Cardiac fibroblast (primary cell): ENCODE results near the gene PRKCSH.
A peak's percentile ranks its signal among the peaks of the same experiment; 100 is the strongest.

Experiments used
- DNase-seq, 2 donors: peaks; one replicate each; pipeline versions ENCODE4 v3.0.0 to v3.0.0-alpha.2; 2010; ENCODE audit warnings: low read depth in 2 of 2
- H3K4me3 ChIP-seq, 2 donors: replicated peaks in 1 of 2; 1 replicate in 1 of 2; 2 replicates in 1 of 2; pipeline ENCODE4 v1.5.1; 2011; ENCODE audit warnings: low read depth in 2 of 2, low read length in 2 of 2, mild to moderate bottlenecking in 2 of 2, moderate library complexity in 1 of 2
- TF ChIP-seq, protein P1 (sequence below): IDR thresholded peaks from one replicate; pipeline ENCODE4 v1.5.1; 2011; ENCODE audit warnings: low read depth, mild to moderate bottlenecking, low read length, inconsistent platforms

Gene PRKCSH, protein sequence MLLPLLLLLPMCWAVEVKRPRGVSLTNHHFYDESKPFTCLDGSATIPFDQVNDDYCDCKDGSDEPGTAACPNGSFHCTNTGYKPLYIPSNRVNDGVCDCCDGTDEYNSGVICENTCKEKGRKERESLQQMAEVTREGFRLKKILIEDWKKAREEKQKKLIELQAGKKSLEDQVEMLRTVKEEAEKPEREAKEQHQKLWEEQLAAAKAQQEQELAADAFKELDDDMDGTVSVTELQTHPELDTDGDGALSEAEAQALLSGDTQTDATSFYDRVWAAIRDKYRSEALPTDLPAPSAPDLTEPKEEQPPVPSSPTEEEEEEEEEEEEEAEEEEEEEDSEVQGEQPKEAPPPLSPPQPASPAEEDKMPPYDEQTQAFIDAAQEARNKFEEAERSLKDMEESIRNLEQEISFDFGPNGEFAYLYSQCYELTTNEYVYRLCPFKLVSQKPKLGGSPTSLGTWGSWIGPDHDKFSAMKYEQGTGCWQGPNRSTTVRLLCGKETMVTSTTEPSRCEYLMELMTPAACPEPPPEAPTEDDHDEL

DNA sequence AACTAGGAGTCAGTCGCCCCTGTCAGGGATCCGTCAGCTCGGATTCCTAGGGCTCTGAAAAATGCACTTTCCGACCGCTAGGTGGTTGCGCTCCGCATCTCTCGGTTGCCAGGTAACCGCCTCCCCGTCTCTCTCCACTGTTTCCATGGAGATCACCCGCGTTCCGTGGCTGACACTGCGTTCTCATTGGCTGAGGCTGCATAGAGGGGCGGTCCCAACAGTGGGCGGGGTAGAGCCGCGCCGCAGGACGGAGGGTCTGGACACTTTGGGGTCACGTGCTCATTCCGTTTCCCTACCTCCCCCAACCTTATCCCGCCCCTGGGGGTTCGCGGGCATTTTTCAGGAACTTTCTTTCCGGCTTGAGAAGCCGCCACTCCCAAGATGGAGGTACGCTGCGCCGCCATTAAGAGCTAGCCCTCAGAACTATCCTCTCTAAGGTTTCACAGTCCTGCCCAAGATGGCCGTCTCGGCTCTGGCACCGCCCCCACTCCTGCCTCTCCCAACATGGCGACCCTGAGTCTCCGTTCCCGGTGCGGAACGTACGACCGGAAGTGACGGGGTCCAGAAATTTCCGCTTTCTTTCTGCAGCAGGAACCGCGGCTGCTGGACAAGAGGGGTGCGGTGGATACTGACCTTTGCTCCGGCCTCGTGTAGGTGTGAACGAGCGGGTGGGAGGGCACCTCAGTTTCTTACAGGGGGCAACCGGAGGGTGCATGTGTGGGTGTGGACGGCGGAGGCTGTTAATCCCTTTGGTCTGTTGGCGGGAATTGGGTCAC, at the start of gene PRKCSH, which contains the start of gene ODAD3:
PRKCSH (plus strand) TSS at position 579 of the 776 bp plus-strand sequence. CDS start 483 bp downstream, outside the sequence.
ODAD3 (minus strand) TSS at position 65 of the 776 bp plus-strand sequence. CDS start 105 bp downstream, outside the sequence.
- TF ChIP-seq, protein P1, sequence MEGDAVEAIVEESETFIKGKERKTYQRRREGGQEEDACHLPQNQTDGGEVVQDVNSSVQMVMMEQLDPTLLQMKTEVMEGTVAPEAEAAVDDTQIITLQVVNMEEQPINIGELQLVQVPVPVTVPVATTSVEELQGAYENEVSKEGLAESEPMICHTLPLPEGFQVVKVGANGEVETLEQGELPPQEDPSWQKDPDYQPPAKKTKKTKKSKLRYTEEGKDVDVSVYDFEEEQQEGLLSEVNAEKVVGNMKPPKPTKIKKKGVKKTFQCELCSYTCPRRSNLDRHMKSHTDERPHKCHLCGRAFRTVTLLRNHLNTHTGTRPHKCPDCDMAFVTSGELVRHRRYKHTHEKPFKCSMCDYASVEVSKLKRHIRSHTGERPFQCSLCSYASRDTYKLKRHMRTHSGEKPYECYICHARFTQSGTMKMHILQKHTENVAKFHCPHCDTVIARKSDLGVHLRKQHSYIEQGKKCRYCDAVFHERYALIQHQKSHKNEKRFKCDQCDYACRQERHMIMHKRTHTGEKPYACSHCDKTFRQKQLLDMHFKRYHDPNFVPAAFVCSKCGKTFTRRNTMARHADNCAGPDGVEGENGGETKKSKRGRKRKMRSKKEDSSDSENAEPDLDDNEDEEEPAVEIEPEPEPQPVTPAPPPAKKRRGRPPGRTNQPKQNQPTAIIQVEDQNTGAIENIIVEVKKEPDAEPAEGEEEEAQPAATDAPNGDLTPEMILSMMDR = peak; percentile 86
- DNase-seq = peak; percentile 100
- peak within 1 kb of the TSS; percentile 83 to 93 for H3K4me3 ChIP-seq

- H3K4me3 ChIP-seq = no peak overlapping the region
- TF ChIP-seq, protein P1 = no peak
- no peak for DNase-seq
Measured at GRCh38 chr19:11387162-11388034, 48.0 kb upstream of the PRKCSH start.

GRCh38 chr19:11390359-11390758, 45.1 kb upstream of the PRKCSH start:
- no peak overlapping the region for H3K4me3 ChIP-seq
- DNase-seq = no peak
- TF ChIP-seq, protein P1 = no peak

- no peak overlapping the region for H3K4me3 ChIP-seq
- TF ChIP-seq, protein P1 = no peak
- no peak for DNase-seq
Measured at GRCh38 chr19:11390933-11391680, 44.3 kb upstream of the PRKCSH start.

GRCh38 chr19:11397089-11397610, 38.3 kb upstream of the PRKCSH start:
- TF ChIP-seq, protein P1 = no peak
- no peak overlapping the region for H3K4me3 ChIP-seq
- DNase-seq = no peak
